HepG2 (cell line): ENCODE measurements around the gene ZNF343. TPM values are rescaled to one million over a fixed set of nuclear protein-coding genes. Genes with fewer than 3 reads are reported as not detected.

Experiments
- DZIP1 ChIP-seq: sonication (generic); formaldehyde crosslinking; IDR thresholded peaks from 2 replicates; pipeline ENCODE4 v1.5.0; 2020; ENCODE audit warnings: mild to moderate bottlenecking, missing genetic modification reagents
- GPN1 ChIP-seq: sonication (generic); formaldehyde crosslinking; IDR thresholded peaks from 2 replicates; pipeline ENCODE4 v1.5.1; 2020; ENCODE audit warnings: missing genetic modification reagents, borderline replicate concordance
- IKZF5 ChIP-seq: IDR thresholded peaks from 2 replicates; pipeline ENCODE4 v1.6.1; 2018; ENCODE audit warnings: missing genetic modification reagents, mild to moderate bottlenecking, missing compliant biosample characterization
- LRRFIP1 ChIP-seq: sonication (generic); formaldehyde crosslinking; conservative IDR thresholded peaks from 2 replicates; pipeline ENCODE4 v1.4.0; 2020; ENCODE audit warnings: missing genetic modification reagents
- NCOR1 ChIP-seq: fragments of 200-600 bp; sonication (generic); IDR thresholded peaks from 2 replicates; pipeline ENCODE4 v1.7.0; 2017; ENCODE audit warnings: antibody characterized with exemption, low read length, borderline replicate concordance
- NFIB ChIP-seq: sonication (generic); formaldehyde crosslinking; IDR thresholded peaks from 2 replicates; pipeline ENCODE4 v1.9.0; 2021; ENCODE audit warnings: missing genetic modification reagents, mild to moderate bottlenecking, borderline replicate concordance
- NR3C1 ChIP-seq: sonication (generic); formaldehyde crosslinking; IDR thresholded peaks from 2 replicates; pipeline ENCODE4 v1.4.0; 2020; ENCODE audit warnings: missing genetic modification reagents
- PBX2 ChIP-seq: IDR thresholded peaks from 2 replicates; pipeline ENCODE4 v1.6.1; 2016; ENCODE audit warnings: control low read depth
- PRMT3 ChIP-seq: sonication (generic); formaldehyde crosslinking; IDR thresholded peaks from 2 replicates; pipeline ENCODE4 v1.8.1; 2022; ENCODE audit warnings: low read depth, mild to moderate bottlenecking, moderate library complexity, missing genetic modification reagents, borderline replicate concordance
- SP5 ChIP-seq: IDR thresholded peaks from 2 replicates; pipeline ENCODE4 v1.6.1; 2016; ENCODE audit warnings: low read depth, borderline replicate concordance
- SSRP1 ChIP-seq: IDR thresholded peaks from 2 replicates; pipeline ENCODE4 v1.6.1; 2016; ENCODE audit warnings: control low read depth
- ZBTB49 ChIP-seq: sonication (generic); formaldehyde crosslinking; IDR thresholded peaks from 2 replicates; pipeline ENCODE4 v1.4.0; 2020; ENCODE audit warnings: missing genetic modification reagents, borderline replicate concordance
- ZBTB7A ChIP-seq: sonication (generic); formaldehyde crosslinking; IDR thresholded peaks from 2 replicates; pipeline ENCODE4 v1.8.0; 2022; ENCODE audit warnings: mild to moderate bottlenecking, missing genetic modification reagents
- ZFP36L2 ChIP-seq: sonication (generic); formaldehyde crosslinking; IDR thresholded peaks from 2 replicates; pipeline ENCODE4 v1.4.0; 2020; ENCODE audit warnings: missing genetic modification reagents
- ZNF12 ChIP-seq: sonication (generic); formaldehyde crosslinking; IDR thresholded peaks from 2 replicates; pipeline ENCODE4 v1.5.0; 2020; ENCODE audit warnings: missing genetic modification reagents
- ZNF431 ChIP-seq: sonication (generic); formaldehyde crosslinking; IDR thresholded peaks from 2 replicates; pipeline ENCODE4 v1.9.0; 2022; ENCODE audit warnings: missing genetic modification reagents, low read depth, mild to moderate bottlenecking, borderline replicate concordance
- ZNF446 ChIP-seq: sonication (generic); formaldehyde crosslinking; IDR thresholded peaks from 2 replicates; pipeline ENCODE4 v1.5.0; 2020; ENCODE audit warnings: mild to moderate bottlenecking, missing genetic modification reagents
- ZNF724P ChIP-seq: sonication (generic); formaldehyde crosslinking; IDR thresholded peaks from 2 replicates; pipeline ENCODE4 v1.8.0; 2022; ENCODE audit warnings: missing genetic modification reagents, borderline replicate concordance
- ZSCAN29 ChIP-seq: sonication (generic); formaldehyde crosslinking; conservative IDR thresholded peaks from 2 replicates; pipeline ENCODE4 v1.4.0; 2020; ENCODE audit warnings: mild to moderate bottlenecking, missing genetic modification reagents
- polyA plus RNA-seq, 8 experiments: library from polyadenylated mRNA; depleted of rRNA in 3 of 8; stranded (reverse) in 7 of 8; unstranded in 1 of 8; fragments of >200 nt; fragmentation: Illumina TruSeq in 4 of 8; extraction: Trizol in 4 of 8; gene quantifications; 2 replicates each; pipeline versions ENCODE4 v1.2.1 to v1.2.3, GENCODE V29; 2011 to 2016; ENCODE audit warnings: low read depth in 4 of 8, missing spikeins in 1 of 8, mixed read lengths in 1 of 8; ENCODE audit not compliant: insufficient read depth in 1 of 8
- total RNA-seq, 5 experiments: library from RNA; depleted of rRNA; stranded (reverse); fragments of >200 nt; fragmentation: Illumina TruSeq; extraction: Trizol; gene quantifications; 2 replicates each; pipeline ENCODE4 v1.2.3, GENCODE V29; 2016; ENCODE audit warnings: low read depth in 1 of 5

Gene ZNF343
- total and polyA plus RNA-seq, 2 of the 13 experiments (the other 11 are each of a cell fraction or from before 2014, with no cell fraction given) = 16.4 to 22.1 TPM

- TF ChIP-seq SSRP1 (CRISPR knock-in tag) (peak; percentile 78), PBX2 (CRISPR knock-in tag) (no peak), ZNF446 (peak; percentile 95; the same call in 1 of the 2 replicates), SP5 (CRISPR knock-in tag) (peak; percentile 87), NCOR1 (peak; percentile 59; the same call in 1 of the 2 replicates), PRMT3 (CRISPR knock-in tag) (peak; percentile 95; the same call in 1 of the 2 replicates), ZBTB7A (CRISPR knock-in tag) (peak; percentile 36; the same call in 1 of the 2 replicates), ZSCAN29 (CRISPR knock-in tag) (0 out of 2 replicates have a peak, but pooled peaks have one; percentile 93), NFIB (CRISPR knock-in tag) (no peak), GPN1 (peak; percentile 95), IKZF5 (CRISPR knock-in tag) (peak; percentile 99), ZBTB49 (peak; percentile 96; the same call in 1 of the 2 replicates), DZIP1 (CRISPR knock-in tag) (peak; percentile 99), ZFP36L2 (CRISPR knock-in tag) (peak; percentile 96), NR3C1 (CRISPR knock-in tag) (peak; percentile 88), ZNF431 (CRISPR knock-in tag) (peak; percentile 99), ZNF12 (peak; percentile 86; the same call in 1 of the 2 replicates), ZNF724P (CRISPR knock-in tag) (peak; percentile 84), LRRFIP1 (CRISPR knock-in tag) (peak; percentile 93)
Measured at GRCh38 chr20:2470423-2471193, 38.1 kb downstream of the ZNF343 start, which contains the start of gene SNRPB (continued).
